Hematopoietic multipotent progenitor cell treated with erythropoietin and hydrocortisone succinate and interleukin-3 and kit ligand, for 4 days (in vitro differentiated cells): ENCODE results near the gene TRO.

Experiments used
- DNase-seq: peaks from one replicate; pipeline ENCODE4 v3.0.0-alpha.2; 2015

The TRO gene

DNA sequence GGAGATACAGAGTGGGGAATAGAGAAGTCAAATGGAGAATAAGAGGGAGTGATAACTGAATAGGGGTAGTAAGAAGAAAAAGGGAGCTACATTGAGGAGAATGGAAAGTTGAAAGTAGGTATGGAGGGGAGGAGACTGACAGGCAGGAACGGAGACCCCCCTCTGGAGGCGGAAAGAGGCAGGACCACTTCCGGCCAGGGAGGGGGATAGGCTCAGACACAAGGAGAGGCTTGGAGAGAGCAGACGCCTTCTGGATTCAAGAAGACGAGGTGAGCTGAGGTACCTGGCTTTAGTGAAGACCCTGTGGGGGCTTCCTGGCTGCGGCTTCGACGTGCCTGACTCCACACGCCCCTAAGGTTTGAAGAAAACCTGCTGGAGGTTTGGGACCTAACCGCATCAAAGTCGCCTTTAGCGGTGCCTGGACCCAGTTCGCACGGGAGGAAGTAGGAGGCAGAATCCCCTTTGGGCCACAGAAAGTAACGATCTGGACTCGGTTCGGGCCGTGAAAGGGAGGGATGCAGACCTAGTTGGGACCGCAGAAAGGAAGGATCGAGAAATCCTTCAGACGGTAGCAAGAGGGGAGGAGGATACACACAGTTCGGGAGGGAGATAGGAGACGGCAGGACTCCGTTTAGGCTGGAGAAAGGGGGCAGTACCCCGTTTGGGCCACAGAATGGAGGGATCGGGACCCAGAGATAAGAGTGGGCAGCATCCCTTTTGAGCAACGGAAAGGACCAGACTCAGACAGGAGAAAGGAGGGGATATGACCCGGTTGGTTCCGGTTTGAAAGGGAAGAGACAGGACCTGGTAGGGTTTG, at the start of gene TRO:
TRO (plus strand) TSS at position 215 of the 817 bp plus-strand sequence. CDS start 1,423 bp downstream, outside the sequence.
- DNase-seq: peak; percentile 28

- no peak for DNase-seq
Observed at GRCh38 chrX:54885740-54886139, 34.9 kb upstream of the TRO start.

- peak; percentile 69 for DNase-seq
Observed at GRCh38 chrX:54891573-54891972, 29.1 kb upstream of the TRO start.

DNA sequence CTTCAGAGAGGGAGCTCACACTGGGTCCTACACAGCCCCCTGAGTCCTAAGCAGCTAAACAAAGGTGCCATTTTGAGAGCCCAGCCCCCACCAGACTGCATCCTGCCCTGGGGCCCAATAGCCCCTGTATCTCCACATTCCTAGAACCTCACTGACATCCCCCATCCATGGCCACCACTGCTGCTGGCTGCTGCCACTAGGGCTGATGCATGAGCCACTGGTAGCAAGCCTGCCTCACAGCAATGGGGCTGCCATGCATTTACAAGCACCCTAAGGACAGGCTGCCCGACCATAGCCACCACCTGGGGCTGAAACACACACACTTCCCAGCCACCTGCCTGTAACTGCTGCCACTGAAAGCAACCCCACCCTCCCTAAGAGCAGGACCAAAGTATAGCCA, 26.5 kb upstream of the TRO start:
- no peak for DNase-seq

DNA sequence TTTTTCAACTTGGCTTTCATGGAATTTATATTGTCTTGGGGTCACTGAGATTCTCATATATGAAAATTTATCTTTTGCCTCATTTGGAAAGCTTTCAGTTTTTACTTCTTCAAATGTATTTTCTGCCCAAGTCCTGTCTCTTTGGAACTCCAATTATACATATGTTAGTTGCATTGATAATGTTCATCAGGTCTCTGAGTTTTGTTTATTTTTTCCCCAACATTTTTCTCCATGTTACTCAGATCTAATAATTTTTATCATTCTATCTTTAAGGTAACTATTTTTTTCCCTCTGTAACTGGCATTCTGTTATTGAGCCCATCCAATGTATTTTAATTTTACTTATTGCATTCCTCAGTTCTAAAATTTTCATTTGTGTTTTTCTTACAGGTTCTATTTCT, 10.7 kb upstream of the TRO start:
- DNase-seq: no peak

DNA sequence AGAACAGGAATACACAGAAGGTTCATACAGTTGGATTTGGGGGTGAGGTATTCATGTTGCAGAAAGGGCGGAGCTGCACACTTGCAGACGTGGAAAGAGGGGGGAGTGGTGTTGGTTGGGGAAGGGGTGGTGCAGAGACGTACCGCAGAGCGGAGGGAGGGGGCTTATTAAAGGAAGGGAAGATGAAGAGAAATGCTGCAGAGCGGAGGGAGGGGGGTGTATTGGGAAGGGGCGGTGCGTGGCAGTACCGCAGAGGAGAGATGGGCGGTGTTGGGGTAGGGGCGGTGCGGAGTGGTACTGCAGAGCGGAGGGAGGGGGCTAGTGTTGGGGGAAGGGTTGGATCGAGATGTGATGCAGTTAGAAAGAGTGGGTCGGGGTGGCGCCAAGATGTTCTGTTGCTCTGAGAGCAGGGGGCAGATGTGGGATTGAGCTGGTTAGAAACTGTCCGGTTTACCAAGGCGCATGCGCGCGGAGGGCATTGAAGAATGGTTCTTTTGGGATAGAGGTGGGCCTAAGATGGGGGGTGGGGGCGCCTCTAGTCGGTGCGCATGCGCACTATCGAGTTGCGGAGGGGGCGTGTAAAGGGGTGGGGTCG, 900 bp downstream of the TRO start:
- peak; percentile 83 for DNase-seq

DNA sequence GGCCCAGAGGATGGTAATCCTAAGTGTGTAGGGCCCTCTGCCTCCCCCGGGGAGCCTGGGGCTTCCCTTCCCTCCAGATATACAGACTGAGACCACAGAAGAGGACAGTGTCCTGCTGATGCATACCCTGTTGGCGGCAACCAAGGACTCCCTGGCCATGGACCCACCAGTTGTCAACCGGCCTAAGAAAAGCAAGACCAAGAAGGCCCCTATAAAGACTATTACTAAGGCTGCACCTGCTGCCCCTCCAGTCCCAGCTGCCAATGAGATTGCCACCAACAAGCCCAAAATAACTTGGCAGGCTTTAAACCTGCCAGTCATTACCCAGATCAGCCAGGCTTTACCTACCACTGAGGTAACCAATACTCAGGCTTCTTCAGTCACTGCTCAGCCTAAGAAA, 1.9 kb downstream of the TRO start:
- DNase-seq: no peak

DNA sequence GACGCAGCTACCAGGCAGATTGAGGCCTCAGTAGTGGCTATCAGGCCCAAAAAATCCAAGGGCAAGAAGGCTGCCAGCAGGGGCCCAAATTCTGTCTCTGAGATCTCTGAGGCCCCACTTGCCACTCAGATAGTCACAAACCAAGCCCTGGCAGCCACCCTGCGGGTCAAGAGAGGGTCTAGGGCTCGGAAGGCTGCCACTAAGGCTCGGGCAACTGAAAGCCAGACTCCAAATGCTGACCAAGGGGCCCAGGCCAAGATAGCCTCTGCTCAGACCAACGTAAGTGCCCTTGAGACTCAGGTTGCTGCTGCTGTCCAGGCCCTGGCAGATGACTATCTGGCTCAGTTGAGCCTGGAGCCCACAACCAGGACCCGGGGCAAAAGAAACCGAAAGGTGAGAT, 2.8 kb downstream of the TRO start:
- no peak for DNase-seq

GRCh38 chrX:54926978-54927377, 6.4 kb downstream of the TRO start:
- no peak for DNase-seq

DNA sequence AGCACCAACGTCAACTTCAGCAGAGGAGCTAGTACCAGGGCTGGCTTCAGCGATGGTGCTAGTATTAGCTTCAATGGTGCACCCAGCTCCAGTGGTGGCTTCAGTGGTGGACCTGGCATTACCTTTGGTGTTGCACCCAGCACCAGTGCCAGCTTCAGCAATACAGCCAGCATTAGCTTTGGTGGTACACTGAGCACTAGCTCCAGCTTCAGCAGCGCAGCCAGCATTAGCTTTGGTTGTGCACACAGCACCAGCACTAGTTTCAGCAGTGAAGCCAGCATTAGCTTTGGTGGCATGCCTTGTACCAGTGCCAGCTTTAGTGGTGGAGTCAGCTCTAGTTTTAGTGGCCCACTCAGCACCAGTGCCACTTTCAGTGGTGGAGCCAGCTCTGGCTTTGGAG, 8.3 kb downstream of the TRO start:
- DNase-seq: no peak

- DNase-seq: no peak
Observed at GRCh38 chrX:54930291-54931049, 9.8 kb downstream of the TRO start.

DNA sequence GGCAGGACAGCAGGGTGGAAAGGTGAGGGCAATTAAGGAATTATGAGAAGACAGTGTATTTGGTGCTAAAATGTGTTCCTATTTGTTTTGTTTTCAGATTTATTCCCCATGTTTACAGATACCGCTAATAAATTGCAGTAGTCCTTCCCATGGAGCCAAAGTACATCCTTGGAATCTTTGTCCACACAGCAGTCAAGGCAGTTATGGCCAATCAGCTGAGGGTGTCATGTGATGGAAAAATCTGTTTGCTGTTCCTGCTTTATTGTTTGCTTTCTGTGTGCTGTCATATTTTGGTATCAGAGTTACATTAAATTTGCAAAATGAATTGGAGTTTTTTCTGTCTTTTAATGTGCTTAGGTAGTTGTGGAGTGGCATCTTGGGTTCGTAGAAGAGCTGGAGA, 10.5 kb downstream of the TRO start:
- no peak for DNase-seq

GRCh38 chrX:54933150-54933826, 12.7 kb downstream of the TRO start:
- no peak for DNase-seq

GRCh38 chrX:54934058-54934457, 13.4 kb downstream of the TRO start:
- DNase-seq: no peak

DNA sequence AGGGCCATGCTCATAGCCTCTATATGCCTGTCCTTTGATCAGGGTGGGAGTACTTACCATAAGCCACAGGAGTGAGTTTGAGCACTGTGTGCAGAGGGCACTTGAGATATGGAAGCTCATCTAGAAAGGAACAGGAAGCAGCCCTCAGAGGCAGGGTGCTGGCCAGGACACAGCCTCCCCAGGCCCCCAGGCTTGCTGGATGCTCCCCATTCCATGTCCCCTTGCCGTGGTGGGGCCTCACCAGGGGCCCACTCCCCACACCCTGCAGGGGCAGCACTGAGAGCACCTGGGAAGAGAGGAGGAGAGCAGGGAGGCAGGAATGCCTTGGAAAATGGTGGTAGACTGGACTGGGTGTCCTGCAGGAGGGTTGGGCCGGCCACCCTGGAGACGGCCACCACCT, 14.3 kb downstream of the TRO start:
- no peak for DNase-seq

DNA sequence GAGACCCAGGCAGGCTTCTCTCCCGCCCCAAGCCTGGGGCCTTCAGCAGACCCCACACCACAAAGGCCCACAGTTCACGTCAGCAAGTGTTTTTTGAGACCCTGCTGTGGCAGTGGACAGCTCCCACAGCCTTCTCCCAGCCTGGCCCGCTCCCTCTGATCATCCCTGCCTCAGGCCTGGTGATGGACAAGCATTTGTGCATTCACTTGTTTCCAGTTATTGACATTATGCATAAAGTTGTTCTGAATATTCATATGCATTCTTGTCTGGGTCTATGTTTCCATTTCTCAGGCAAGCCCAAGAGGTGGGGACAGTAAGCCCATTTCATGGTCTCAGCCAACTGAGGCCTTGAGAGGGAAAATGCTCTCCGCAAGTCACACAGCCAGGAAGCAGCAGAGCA, 14.7 kb downstream of the TRO start:
- no peak for DNase-seq

- no peak for DNase-seq
Observed at GRCh38 chrX:54937416-54937815, 16.8 kb downstream of the TRO start.

GRCh38 chrX:54944816-54945215, 24.2 kb downstream of the TRO start:
- DNase-seq: no peak

GRCh38 chrX:54945224-54945623, 24.6 kb downstream of the TRO start:
- DNase-seq: no peak

- DNase-seq: no peak
Observed at GRCh38 chrX:54950730-54951375, 30.2 kb downstream of the TRO start.

GRCh38 chrX:54961750-54962149, 41.1 kb downstream of the TRO start:
- DNase-seq: no peak

DNA sequence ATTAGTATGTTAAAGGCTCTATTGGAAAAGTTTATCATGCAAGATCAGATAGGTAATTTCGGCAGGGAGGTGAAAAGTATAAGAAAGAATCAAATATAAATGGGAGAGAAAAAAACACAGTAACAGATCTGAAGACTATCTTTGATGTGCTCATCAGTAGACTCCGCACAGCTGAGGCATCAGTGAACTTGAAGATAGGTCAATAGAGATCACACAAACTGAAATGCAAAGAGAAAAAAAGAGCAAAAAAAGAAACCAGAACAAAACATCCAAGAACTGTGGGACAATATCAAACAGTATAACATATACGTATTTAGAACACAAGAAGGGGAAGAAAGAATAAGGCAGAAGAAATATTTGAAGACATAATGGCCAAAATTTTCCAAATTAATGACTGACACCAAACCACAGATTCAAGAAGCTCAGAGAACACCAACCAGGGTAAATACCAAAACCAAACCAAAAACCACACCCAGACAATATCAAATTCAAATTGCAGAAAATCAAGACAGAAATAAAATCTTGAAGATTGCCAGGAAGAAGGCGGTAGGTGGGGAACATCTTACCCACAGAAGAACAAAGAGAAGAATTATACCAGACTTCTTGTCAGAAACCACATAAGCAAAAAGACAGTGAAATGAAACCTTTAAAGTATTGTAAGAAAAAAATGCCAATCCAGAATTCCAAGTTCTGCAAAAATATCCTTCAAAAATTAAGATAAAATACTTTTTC, 44.3 kb downstream of the TRO start:
- DNase-seq: no peak
